Lung microvascular endothelial cell (primary cell): ENCODE data around the gene SLC29A3. TPM values are rescaled to one million over a fixed set of nuclear protein-coding genes. Genes with fewer than 3 reads are reported as not detected.
"Not testable (repeated sequence)": the region's sequence is repeated elsewhere in the genome, so short reads cannot be mapped to it uniquely, and the experiment has no call there.

ENCODE experiments used
- DNase-seq, 2 donors: peaks; one replicate each; pipeline versions ENCODE4 v3.0.0 to v3.0.0-alpha.2; 2010; ENCODE audit warnings: low read depth in 2 of 2
- total RNA-seq: library from RNA; depleted of rRNA; stranded (reverse); fragments of >200 nt; gene quantifications from 2 replicates; pipeline ENCODE4 v1.2.1, GENCODE V29; 2014

Gene SLC29A3
- total RNA-seq, 1 donor from 2014 or later = 2.6 TPM

DNA sequence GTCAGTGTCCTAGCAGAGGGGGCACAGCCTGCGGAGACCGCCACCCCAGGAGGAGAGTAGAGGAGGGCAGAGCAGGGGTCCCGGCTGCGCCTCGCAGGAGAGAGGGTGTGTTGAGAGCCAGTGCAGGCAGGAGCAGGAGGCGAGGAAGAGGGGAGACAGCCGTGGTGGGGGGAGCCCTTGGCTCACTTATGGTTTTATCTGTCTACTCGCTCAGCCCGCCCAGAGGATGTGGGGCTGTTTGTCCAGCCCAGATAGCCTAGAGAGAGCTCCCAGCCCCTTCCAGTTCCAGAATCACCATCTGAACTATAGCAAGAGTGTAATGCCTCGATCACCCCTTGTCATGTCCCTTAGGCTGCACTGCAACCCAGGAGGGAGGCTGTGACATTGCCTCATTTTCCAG, 26.6 kb downstream of the SLC29A3 start:
- DNase-seq = no peak

DNA sequence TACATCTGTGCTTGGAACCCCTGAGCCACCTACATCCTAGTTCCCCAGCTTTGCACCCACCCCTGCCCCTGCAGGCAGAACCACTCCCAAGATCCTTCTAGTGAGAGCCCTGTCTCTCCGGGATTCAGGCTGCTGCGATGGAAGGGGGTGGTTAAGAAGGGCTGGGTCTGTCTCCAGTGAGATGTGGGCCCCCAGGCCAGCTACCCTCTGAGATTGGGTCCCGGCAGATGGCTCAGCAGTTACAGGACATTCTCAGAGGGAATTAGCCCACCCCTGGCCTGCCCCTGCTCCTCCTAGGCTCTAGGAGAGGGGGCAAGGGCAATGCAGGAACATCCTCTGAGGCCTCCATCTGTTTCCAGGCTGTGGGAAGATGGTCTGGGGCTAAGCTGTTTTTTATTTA, 27.7 kb downstream of the SLC29A3 start:
- no peak for DNase-seq

DNA sequence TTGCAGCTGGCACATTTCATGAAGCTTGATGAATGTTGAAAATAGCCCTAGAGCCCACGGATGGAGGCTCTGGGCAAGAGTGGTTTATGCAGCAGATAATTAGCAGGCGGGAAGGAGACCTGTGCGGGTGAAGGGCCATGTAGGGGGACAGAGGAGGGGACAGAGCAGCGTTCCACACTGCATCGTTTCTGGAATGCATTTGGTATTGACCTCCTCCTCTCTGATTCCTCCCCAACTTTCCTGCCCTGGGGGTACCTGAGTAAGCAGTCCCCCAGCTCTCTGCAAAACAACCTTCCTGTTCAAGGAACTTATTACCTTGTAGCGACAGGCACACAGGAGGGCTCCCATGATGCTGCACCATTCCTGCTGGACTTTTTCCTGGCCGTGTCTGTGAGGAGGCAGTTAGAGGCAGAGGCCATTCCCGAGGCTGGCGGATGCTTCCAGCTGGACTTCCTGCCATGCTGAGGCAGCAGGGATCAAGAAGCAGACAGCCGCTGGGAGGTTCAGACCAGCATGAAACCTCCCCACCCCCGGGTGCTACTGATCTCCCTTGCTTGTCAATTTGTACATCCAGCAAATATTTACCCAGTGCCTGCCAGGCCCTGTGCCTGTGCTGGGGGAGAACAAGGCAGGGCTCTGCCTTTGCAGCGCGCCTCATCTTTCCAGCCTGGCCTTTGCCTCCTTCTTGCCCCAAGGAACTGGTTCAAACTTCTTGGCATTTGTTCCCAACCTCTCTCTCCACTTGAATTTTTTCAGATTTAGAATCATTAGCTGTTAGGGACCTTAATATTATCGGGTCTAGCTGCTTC, 28.7 kb downstream of the SLC29A3 start:
- DNase-seq = peak in 1 of 2 donors; percentile 22

DNA sequence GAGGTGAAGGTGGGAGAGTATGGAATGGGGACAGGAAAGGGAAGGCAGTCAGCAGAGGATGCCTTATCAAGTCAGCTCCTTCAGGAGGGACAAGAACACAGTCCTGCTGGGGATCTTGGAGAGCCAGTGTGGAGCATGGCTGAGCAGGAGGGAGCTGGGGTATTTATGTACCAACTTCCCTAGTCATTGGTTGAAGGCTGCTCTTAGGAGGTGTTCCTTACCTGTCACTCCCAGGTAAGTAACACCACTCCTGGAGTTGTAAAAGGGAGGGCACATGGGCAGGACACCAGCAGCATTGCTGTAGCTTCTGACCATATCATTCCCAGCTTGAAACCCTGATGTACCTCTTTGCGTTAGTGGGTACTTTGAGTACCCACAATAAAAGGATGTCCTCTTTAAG, 29.8 kb downstream of the SLC29A3 start:
- DNase-seq = no peak

DNA sequence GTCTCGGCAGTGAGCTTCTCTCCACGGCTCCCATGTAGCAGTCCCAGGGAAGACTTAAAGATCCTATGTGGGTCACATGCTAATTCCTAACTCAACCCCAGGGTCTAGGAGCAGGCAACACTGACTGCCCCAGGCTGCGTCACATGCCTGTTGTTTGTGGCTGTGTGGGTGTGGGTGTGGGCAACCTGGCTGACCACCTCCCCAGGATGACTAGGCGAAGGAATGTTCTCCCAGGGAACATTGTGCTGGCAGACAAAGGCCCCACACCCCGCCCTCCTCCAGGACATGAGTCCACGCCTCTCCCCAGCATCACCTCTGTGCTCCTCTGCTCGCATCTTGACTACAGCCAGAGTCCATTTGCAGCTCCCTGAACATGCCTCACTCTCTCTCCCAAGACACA, 30.3 kb downstream of the SLC29A3 start:
- DNase-seq = no peak

DNA sequence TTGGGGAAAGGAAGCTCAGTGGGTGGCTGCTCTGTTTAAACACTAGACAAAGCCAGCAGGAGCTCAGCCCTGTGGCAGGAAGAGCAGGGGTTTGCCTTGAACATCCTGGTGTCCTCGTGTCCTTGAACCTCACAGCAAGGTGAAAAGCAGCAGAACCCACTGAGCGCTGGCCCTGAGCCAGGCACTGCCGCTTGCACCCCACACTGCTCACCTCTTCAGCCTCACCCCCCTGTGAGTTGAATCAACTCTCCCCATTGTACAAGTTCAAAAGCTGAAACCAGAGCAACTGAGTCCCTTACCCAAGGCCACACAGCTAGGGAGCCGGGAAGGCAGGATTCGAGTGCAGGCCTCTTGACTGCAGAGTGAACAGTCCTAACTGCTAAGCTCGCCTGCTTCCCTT, 32.0 kb downstream of the SLC29A3 start:
- no peak for DNase-seq

DNA sequence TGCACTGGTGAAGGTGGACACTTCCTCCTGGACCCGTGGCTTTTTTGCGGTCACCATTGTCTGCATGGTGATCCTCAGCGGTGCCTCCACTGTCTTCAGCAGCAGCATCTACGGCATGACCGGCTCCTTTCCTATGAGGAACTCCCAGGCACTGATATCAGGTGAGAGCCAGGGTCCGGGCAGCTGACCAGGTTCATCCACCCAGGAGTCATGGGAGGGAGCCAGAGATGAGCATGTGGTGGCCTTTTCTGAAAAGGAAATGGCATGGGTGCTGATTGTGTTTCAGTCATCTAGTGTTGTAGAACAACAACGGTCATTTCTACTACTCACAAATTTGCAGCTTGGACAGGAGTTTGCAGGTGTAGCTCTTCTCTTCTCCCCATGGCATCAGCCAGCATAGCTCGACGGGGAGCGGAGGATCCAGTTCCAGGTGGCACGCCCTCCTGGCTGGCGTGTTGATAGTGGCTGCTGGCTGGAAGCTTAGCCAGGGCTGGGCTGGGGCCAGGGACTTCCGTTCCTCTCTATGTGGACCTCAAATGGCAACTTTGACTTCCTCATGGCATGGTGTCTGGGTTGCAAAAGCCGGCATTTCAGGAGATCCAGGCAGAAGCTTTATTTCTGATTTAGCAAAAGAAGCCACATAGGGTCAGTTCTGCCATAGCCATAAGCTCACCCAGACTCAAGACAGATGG, 32.7 kb downstream of the SLC29A3 start:
- no peak for DNase-seq

DNA sequence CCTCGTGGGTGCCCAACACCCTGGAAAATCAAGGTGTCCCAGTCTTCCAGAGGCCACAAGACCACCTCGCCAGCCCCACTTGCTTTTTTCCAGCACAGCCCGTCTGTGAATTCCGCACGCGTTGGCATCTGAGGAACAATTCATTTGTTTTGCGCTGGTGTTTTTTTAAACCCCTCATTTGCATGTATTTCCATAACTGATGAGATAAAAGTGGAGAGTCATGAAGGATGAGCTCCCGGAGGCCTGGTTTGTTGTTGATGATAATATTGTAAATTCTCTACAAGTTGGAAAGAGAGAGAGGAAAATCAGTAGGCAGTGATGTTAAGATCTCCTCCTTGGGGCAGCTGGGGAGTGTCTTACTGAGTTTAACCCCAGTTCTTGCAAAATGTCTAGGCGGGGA, 34.6 kb downstream of the SLC29A3 start:
- DNase-seq = no peak

DNA sequence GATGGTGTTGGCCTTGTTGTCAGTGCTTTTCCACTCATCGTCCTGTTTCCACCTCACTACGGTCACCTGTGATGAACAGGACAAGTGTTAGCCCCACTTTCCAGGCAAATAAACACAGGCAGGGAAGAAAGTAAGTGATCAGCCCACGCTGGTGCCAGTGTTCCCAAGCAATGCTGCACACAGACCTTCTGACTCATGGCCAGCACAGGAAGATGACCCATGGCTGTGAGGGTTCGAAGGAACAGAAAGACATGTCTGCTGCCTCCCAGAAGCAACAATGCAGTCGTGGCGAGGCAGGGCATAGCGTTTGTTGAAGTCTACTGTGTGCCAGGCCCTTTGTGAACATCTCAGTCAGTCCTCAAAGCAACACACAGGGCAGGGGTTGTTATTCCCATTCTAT, 35.7 kb downstream of the SLC29A3 start:
- DNase-seq = peak in 1 of 2 donors; percentile 67

DNA sequence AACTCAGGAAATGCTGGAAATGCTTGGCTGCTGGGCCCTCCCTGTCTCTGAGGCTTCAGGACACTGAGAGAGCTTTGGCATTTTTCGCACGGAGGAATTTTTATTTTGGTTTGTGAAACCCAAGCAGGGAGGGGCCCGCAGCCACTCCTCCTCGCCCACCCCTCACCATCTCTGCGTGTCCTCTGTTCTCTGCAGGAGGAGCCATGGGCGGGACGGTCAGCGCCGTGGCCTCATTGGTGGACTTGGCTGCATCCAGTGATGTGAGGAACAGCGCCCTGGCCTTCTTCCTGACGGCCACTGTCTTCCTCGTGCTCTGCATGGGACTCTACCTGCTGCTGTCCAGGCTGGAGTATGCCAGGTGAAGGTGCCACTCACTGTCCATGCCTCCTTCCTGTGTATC, 36.8 kb downstream of the SLC29A3 start:
- no peak for DNase-seq

DNA sequence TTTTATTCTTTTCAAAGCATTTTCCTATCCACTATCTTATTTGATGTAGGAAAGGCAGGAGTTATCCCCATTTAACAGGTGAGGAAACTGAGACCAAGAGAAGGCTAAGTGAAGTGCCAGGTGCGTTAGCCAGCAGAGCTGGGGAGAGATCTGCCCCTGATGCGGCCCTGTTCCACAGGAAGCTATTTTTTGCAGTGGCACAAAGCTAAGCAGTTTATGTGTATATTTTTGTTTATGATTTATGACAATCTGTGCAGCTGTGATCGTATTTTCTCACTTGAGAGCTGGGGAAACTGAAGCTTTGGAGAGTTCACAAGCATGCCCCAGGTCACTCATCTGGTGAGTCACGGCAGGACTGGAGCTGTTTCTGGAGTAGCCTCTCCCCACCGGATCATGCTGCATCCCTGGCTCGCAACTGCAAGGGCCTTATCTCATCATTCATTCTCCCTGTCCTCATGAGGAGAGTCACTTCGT, 38.8 kb downstream of the SLC29A3 start:
- DNase-seq = peak in 1 of 2 donors; percentile 52

DNA sequence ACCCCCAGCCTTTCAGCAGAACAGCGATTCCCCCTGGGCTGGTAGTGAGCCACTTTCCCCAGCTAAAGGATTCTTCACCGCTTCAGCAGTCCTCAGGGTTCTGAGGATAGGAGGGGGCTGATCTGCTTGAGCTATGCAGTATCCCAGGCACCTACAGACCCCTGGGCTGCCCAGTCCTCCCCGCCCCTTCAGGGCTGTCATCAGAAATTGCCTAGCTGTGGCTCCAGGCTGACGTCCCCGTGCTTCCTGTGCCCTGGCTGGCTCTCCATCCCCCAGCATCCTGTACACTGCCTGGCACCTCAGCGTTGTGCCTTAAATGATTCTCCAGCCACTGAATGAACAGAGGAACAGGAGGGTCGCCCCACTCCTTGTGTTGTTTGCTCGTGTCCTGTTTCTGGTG, 39.2 kb downstream of the SLC29A3 start:
- DNase-seq = peak in 1 of 2 donors; percentile 9

DNA sequence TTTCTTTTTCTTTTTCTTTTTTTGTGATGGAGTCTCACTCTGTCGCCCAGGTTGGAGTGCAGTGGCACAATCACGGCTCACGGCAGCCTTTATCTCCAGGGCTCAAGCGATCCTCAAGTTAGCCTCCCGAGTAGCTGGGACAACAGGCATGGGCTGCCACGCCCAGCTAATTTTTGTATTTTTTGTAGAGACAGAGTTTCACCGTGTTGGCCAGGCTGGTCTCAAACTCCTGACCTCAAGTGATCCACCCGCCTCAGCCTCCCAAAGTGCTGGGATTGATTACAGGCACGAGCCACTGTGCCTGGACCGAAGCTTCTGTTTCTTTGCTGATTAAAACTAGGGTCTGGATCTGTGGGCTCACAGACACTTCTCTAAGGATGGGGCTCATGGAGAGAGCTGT, 39.8 kb downstream of the SLC29A3 start:
- DNase-seq = not testable (repeated sequence)

DNA sequence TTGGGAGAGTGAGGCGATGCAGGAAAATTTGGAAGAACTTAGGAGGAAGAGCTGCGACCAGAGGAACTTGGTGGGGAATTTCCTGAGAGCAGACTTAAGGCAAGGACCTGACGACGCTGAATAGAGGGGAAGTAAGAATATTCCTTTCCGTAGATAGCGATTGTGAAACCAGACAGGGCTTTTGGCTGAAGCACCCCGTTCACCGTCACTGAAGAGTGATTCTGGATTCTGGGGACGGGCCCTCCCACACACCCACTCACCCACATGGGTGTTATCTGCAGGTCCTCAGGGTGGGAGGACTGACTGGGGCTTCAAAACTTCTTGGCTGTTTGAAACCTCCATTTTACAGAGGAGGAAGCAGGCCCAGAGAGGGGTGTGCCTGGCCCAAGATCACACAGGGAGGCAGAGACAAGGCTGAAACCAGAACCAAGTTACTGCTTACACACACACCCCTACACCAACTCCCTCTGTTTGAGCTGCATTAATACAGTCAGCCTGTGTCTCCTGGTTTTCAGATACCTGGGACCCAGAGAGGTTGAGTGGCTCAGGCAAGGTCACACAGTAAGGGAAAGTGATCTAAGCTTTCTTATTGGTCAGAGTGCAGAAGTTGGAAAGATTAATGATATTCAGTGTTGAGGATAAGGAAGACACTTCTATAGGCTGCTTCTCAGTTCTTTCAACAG, 40.4 kb downstream of the SLC29A3 start:
- no peak for DNase-seq

DNA sequence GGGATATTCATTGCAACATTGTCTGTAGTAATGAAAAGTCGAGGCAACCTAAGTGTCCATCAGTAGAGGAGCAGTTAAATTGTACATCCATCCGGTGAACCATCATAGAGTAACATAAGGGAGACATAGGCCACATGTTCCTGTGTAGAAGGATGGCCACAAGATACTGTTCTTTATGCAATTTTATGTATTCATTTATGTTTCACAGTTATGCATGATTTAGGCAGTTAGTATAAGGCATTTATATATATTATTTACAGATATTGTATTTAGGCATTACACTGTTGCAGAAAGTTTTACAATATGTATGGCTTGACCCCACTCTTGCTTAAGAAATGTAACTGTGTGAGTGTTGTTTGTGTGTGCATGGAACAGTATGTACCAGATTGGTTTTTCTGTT, 41.7 kb downstream of the SLC29A3 start:
- DNase-seq = no peak

DNA sequence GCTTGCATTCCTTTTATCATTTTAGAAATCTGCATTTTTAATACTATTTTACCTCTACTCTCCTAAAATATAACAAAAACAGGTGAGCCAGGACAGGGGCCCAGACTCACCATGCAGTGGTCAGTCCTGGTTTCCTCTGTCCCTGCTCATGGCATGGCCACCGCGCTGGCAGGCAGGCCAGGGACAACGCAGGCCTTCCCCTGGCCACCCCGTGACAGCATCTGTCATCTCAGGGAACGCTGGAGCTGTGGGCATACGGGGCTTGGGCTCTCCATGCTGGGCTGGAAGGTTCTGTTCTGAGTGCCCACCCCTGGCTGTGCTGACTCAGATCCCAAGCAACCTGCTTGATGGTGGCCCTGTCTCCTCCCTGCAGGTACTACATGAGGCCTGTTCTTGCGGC, 42.5 kb downstream of the SLC29A3 start:
- no peak for DNase-seq

DNA sequence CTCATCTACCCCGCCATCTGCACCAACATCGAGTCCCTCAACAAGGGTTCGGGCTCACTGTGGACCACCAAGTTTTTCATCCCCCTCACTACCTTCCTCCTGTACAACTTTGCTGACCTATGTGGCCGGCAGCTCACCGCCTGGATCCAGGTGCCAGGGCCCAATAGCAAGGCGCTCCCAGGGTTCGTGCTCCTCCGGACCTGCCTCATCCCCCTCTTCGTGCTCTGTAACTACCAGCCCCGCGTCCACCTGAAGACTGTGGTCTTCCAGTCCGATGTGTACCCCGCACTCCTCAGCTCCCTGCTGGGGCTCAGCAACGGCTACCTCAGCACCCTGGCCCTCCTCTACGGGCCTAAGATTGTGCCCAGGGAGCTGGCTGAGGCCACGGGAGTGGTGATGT, 43.1 kb downstream of the SLC29A3 start:
- no peak for DNase-seq

DNA sequence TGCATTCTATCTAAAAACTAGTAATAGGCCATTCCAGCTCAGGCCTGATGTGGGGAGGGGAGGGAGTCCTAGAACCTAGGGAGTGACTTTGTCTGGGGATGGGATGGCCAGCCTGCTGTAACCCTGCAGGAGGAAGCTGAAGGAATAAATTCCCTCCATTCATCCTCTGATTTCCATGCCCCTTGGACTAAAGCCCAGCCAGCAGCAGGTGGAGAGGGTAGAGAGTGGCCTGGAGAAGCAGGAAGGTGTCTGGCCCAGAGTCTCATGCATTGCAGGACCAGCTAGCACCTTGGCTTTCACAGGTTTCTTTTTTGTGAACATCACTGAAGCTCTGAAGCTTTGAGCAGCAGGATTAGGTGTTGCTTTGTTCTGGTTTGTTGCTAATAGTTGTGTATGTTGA, 44.9 kb downstream of the SLC29A3 start:
- DNase-seq = no peak

DNA sequence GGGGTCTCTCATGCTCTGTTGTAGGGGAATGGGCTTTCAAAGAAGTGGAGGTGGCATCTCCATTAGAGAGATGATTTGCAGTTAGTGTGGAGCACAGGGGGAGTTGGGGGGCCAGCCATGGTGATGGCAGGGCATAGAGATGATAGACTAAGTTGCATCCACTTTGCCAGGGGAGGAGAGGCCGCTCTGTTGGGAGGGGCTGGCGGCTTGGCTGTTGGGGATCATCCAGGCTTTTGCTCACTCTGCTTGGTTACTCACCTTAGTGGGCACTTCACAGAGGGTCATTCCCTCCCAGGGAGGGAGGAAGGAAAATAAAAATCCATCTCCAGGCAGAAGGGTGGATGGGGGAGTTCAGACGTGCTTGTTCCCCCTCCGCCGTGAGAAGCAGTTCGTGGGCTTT, 46.3 kb downstream of the SLC29A3 start:
- DNase-seq = no peak

DNA sequence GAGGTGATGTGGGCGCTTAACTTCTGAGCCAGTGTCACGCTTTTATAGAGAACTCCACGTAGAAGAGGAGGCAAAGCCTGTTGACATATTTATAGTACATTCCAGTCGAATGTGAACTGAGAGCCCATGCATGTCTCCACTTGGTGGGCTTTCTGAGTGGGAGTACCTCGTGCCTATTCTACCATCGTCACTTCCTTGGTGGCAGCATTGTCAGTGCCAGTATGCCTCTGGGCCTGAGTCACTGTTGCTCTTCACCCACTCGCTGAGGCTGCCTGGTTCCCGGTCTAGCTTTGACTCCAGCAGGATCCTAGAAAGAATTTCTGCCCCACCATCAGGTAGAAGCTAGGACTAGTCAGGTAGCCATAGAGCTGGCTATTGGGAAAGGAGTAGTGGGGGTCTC, 47.6 kb downstream of the SLC29A3 start:
- DNase-seq = no peak

DNA sequence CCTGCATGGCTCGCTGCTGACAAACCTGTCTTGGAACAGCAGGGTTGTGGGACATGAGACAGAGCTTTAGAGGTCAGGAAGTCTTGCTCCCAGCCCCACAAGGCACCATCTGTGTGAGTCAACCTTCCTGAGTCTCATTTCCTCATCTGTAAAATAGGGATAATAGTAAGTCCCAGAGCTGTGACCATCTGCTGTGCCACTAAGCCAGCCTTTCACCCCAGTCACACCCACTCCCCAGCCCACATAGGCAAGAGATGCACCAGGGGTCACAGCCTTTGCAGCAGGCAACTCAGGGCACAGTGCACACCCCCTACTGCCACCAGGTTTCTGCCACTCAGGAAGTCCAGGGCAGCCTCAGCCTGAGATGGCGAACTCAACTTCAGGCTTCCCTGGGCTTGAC, 48.2 kb downstream of the SLC29A3 start:
- DNase-seq = peak in 1 of 2 donors; percentile 63

DNA sequence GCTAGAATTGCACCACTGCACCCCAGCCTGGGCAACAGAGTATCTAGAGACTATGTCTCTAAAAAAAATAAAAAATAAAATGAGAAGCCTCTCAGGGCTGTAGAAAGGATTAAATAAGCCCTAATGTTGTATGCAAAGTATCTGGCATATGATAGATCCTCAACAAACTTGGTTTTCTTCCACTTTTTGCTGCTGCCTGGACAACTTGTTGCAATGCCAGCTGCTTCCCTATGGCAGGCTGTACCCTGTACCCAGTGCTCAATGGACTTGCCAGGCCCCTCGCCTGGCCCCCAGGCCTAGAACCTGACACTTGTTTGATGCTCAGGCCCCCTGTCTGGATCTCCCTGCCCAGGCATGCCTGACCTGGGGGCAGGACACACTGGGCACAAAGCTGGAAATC, 49.1 kb downstream of the SLC29A3 start:
- no peak for DNase-seq
